Natural killer cell (primary cell): ENCODE measurements around the gene C2CD4D. TPM values are rescaled to one million over a fixed set of nuclear protein-coding genes. Genes with fewer than 3 reads are reported as not detected.

Source experiments
- ATAC-seq, 3 donors: fragments of 150-1000 bp in 2 of 3; fragments of 200-7000 bp in 1 of 3; cut with Tn5 transposase; 1 replicate in 1 of 3; 2 replicates in 2 of 3; pipeline ENCODE4 v1.10.0; 2021; ENCODE audit warnings: mild to moderate bottlenecking in 2 of 3, moderate library complexity in 2 of 3
- DNase-seq, 2 donors: peaks; one replicate each; pipeline versions ENCODE4 v3.0.0 to v3.0.0-alpha.2; 2013 to 2021; ENCODE audit warnings: mixed read lengths in 1 of 2
- H3K27ac ChIP-seq: one replicate; pipeline ENCODE4 v1.5.1; 2013; ENCODE audit warnings: mild to moderate bottlenecking, low read length
- H3K27me3 ChIP-seq: one replicate; pipeline ENCODE4 v1.6.1; 2013; ENCODE audit warnings: low read length; ENCODE audit not compliant: control insufficient read depth, insufficient read depth
- H3K36me3 ChIP-seq: one replicate; pipeline ENCODE4 v1.6.1; 2013; ENCODE audit warnings: low read length; ENCODE audit not compliant: control insufficient read depth, insufficient read depth
- H3K4me1 ChIP-seq: one replicate; pipeline ENCODE4 v1.6.1; 2013; ENCODE audit warnings: low read length; ENCODE audit not compliant: control insufficient read depth, insufficient read depth
- H3K4me3 ChIP-seq: one replicate; pipeline ENCODE4 v1.5.1; 2013; ENCODE audit warnings: low read length
- H3K9me3 ChIP-seq: one replicate; pipeline ENCODE4 v1.6.1; 2013; ENCODE audit warnings: low read length; ENCODE audit not compliant: control insufficient read depth, insufficient read depth
- H3K27ac Mint-ChIP-seq, 2 donors: one replicate each; pipeline ENCODE4 v1.8.0; 2022; ENCODE audit warnings: mild to moderate bottlenecking in 2 of 2, mixed read lengths in 2 of 2, moderate library complexity in 1 of 2
- H3K27me3 Mint-ChIP-seq, 2 donors: one replicate each; pipeline ENCODE4 v1.8.0; 2022; ENCODE audit warnings: low read depth in 2 of 2, mixed read lengths in 2 of 2
- H3K36me3 Mint-ChIP-seq: one replicate; pipeline ENCODE4 v1.8.0; 2022; ENCODE audit warnings: mixed read lengths
- H3K4me1 Mint-ChIP-seq, 2 donors: one replicate each; pipeline ENCODE4 v1.8.0; 2022; ENCODE audit warnings: mixed read lengths in 2 of 2
- H3K4me3 Mint-ChIP-seq: one replicate; pipeline ENCODE4 v1.8.0; 2022; ENCODE audit warnings: mild to moderate bottlenecking, moderate library complexity, mixed read lengths
- H3K9me3 Mint-ChIP-seq, 2 donors: one replicate each; pipeline ENCODE4 v1.8.0; 2022; ENCODE audit warnings: mixed read lengths in 2 of 2
- CTCF ChIP-seq: fragments of 200-600 bp; IDR thresholded peaks from one replicate; pipeline ENCODE4 v1.8.0; 2022; ENCODE audit warnings: antibody characterized with exemption
- WGBS: methylation state at CpG from one replicate; pipeline ENCODE4 v1.1.7; 2013; ENCODE audit warnings: missing lambda C conversion rate; ENCODE audit not compliant: insufficient coverage; 5-methylcytosine and 5-hydroxymethylcytosine counted together
- intact Hi-C: fragments of 100-400 bp; cut with micrococcal nuclease; formaldehyde crosslinking; loops from one replicate; pipeline ENCODE4 v1.14.2; 2022
- total RNA-seq, 4 donors: library from RNA; stranded (reverse); fragments of 120-200 nt in 1 of 4; gene quantifications; one replicate each; pipeline versions ENCODE4 v1.2.3 to v1.2.4, GENCODE V29; 2013 to 2022

Gene C2CD4D
- total RNA-seq, 3 donors from 2014 or later (not counting 1 experiment from before 2014, with no cell fraction given) = 0.20 to 0.24 TPM; not detected in 1

GRCh38 chr1:151819976-151820623 lies 19.5 kb downstream of the C2CD4D start:
- Histone ChIP-seq H3K36me3 (no peaks in the 10 kb centered on the region), H3K27ac (no peak overlapping the region), H3K27me3 (no peaks in the 10 kb centered on the region), H3K4me3 (no peak overlapping the region), H3K4me1 (peaks cover 68% of the 10 kb centered on the region), H3K9me3 (no peaks in the 10 kb centered on the region)
- Mint-ChIP-seq H3K27ac (no peak overlapping the region), H3K4me1 (peaks cover 37 to 43% of the 10 kb centered on the region in 2 donors), H3K9me3 (no peaks in the 10 kb centered on the region), H3K36me3 (no peaks in the 10 kb centered on the region), H3K4me3 (no peak overlapping the region), H3K27me3 (peaks cover 0 to 6% of the 10 kb centered on the region in 2 donors)
- WGBS = 70% methylated on average over 6 of the region's 7 CpGs
- intact Hi-C loops = no loop called here
- ATAC-seq = no peak
- TF ChIP-seq CTCF = no peak
- DNase-seq = no peak

GRCh38 chr1:151819227-151819835 lies 20.3 kb downstream of the C2CD4D start:
- H3K4me3 Mint-ChIP-seq = no peak overlapping the region
- H3K27ac Mint-ChIP-seq = no peak overlapping the region
- H3K9me3 Mint-ChIP-seq = no peaks in the 10 kb centered on the region
- Histone ChIP-seq H3K36me3 (no peaks in the 10 kb centered on the region), H3K27ac (no peak overlapping the region), H3K27me3 (no peaks in the 10 kb centered on the region), H3K4me1 (peaks cover 76% of the 10 kb centered on the region), H3K4me3 (no peak overlapping the region), H3K9me3 (no peaks in the 10 kb centered on the region)
- no peak for ATAC-seq
- TF ChIP-seq CTCF = no peak
- intact Hi-C loops = no loop called here
- WGBS = 71% methylated on average over 11 of the region's 12 CpGs
- peaks cover 0 to 6% of the 10 kb centered on the region in 2 donors for H3K27me3 Mint-ChIP-seq
- H3K36me3 Mint-ChIP-seq = no peaks in the 10 kb centered on the region
- DNase-seq = no peak
- H3K4me1 Mint-ChIP-seq = peaks cover 41 to 47% of the 10 kb centered on the region in 2 donors

- Mint-ChIP-seq H3K27ac (no peak overlapping the region), H3K4me1 (peaks cover 48 to 53% of the 10 kb centered on the region in 2 donors), H3K4me3 (no peak overlapping the region), H3K36me3 (no peaks in the 10 kb centered on the region), H3K27me3 (peaks cover 0 to 2% of the 10 kb centered on the region in 2 donors), H3K9me3 (no peaks in the 10 kb centered on the region)
- Histone ChIP-seq H3K4me3 (no peak overlapping the region), H3K27me3 (no peaks in the 10 kb centered on the region), H3K9me3 (no peaks in the 10 kb centered on the region), H3K4me1 (peaks cover 81% of the 10 kb centered on the region), H3K36me3 (no peaks in the 10 kb centered on the region), H3K27ac (no peak overlapping the region)
- TF ChIP-seq CTCF = no peak
- no peak for ATAC-seq
- 40% methylated on average over 7 of the region's 7 CpGs for WGBS
- intact Hi-C loops = no loop called here
- no peak for DNase-seq
Observed at GRCh38 chr1:151817353-151817730, 22.3 kb downstream of the C2CD4D start.
